ENCODE measurements around the gene FOCAD. TPM values are rescaled to one million over a fixed set of nuclear protein-coding genes. Genes with fewer than 3 reads are reported as not detected.

Gene FOCAD
- total RNA-seq, 1 donor from 2014 or later, result 30.0 TPM

DNA sequence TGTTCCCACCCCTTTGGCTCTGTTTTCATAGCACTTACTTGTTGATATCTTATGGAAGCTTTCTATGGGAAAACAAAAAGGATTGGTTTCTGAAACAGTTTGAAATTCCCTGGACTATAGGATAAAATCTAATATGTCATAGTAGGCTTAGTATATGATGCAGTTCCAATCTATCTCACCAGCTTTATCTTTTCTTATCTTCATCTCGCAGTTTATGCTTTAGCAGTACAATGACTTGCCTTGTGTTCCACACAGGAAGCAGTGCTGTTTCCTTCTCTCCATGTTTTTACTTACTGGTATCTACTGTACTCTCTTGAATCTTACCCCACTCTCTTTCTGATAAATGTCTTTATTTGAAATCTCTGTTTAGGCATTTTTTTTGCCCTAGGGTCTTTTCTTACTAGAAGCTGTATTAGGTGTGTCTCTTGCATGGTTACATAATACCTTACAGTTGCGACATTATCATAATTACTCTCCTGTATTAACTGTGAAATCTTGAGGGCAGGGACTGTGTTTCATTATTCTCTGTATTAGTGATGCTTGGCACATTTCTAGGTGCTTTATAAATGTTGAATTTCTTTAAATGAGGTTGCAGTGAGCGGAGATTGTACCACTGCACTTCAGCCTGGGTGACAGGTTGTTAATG is 76.3 kb downstream of the FOCAD start:
- H3K4me3 ChIP-seq (ENCODE audit: low read depth, low read length), result no peak overlapping the region
- TF ChIP-seq, protein P1, sequence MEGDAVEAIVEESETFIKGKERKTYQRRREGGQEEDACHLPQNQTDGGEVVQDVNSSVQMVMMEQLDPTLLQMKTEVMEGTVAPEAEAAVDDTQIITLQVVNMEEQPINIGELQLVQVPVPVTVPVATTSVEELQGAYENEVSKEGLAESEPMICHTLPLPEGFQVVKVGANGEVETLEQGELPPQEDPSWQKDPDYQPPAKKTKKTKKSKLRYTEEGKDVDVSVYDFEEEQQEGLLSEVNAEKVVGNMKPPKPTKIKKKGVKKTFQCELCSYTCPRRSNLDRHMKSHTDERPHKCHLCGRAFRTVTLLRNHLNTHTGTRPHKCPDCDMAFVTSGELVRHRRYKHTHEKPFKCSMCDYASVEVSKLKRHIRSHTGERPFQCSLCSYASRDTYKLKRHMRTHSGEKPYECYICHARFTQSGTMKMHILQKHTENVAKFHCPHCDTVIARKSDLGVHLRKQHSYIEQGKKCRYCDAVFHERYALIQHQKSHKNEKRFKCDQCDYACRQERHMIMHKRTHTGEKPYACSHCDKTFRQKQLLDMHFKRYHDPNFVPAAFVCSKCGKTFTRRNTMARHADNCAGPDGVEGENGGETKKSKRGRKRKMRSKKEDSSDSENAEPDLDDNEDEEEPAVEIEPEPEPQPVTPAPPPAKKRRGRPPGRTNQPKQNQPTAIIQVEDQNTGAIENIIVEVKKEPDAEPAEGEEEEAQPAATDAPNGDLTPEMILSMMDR (conservative IDR thresholded peaks at IDR 0.05; ENCODE audit: low read depth, low read length), result no peak
- DNase-seq (ENCODE audit: low read depth), result no peak

GRCh38 chr9:20770947-20771346 is 86.9 kb downstream of the FOCAD start:
- no peak overlapping the region for H3K4me3 ChIP-seq (ENCODE audit: low read depth, low read length)
- no peak for DNase-seq (ENCODE audit: low read depth)
- TF ChIP-seq, protein P1 (conservative IDR thresholded peaks at IDR 0.05; ENCODE audit: low read depth, low read length), result no peak

GRCh38 chr9:20771729-20772128 is 87.7 kb downstream of the FOCAD start:
- H3K4me3 ChIP-seq (ENCODE audit: low read depth, low read length), result no peak overlapping the region
- TF ChIP-seq, protein P1 (conservative IDR thresholded peaks at IDR 0.05; ENCODE audit: low read depth, low read length), result no peak
- DNase-seq (ENCODE audit: low read depth), result no peak

- DNase-seq (ENCODE audit: low read depth), result no peak
- TF ChIP-seq, protein P1 (conservative IDR thresholded peaks at IDR 0.05; ENCODE audit: low read depth, low read length), result no peak
- no peak overlapping the region for H3K4me3 ChIP-seq (ENCODE audit: low read depth, low read length)
Measured at GRCh38 chr9:20775683-20776082, 91.6 kb downstream of the FOCAD start.

GRCh38 chr9:20781092-20781491 is 97.0 kb downstream of the FOCAD start:
- DNase-seq (ENCODE audit: low read depth), result no peak

GRCh38 chr9:20782289-20782688 is 98.2 kb downstream of the FOCAD start:
- TF ChIP-seq, protein P1 (conservative IDR thresholded peaks at IDR 0.05; ENCODE audit: low read depth, low read length), result no peak

More at GRCh38 chr9:20781092-20781491, 97.0 kb downstream of the FOCAD start:
- TF ChIP-seq, protein P1 (conservative IDR thresholded peaks at IDR 0.05; ENCODE audit: low read depth, low read length), result no peak
- no peak overlapping the region for H3K4me3 ChIP-seq (ENCODE audit: low read depth, low read length)

More at GRCh38 chr9:20782289-20782688, 98.2 kb downstream of the FOCAD start:
- no peak overlapping the region for H3K4me3 ChIP-seq (ENCODE audit: low read depth, low read length)
- no peak for DNase-seq (ENCODE audit: low read depth)

All from epithelial cell of proximal tubule (primary cell).